ENCODE results near the gene NEO1.

DNA sequence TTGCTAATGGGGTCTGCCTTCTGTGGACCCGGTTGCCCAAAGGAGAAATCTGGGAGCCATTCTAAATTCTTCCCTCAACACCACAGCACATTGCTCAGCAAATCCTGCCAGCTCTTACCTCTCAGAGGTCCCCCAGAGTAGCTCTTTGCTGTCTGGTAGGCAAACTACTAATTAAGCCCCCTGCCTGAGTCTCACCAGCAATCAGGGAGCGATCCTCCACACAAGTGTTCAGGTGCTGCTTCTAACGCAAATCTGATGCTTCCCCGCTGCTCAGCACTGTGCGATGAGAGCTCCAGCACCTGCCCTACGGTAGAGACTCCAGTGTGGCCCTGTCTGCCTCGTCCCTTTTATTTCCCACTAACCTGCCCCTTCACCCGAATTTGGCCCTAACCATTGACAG is 256.0 kb downstream of the NEO1 start:
- TF ChIP-seq, protein P1, sequence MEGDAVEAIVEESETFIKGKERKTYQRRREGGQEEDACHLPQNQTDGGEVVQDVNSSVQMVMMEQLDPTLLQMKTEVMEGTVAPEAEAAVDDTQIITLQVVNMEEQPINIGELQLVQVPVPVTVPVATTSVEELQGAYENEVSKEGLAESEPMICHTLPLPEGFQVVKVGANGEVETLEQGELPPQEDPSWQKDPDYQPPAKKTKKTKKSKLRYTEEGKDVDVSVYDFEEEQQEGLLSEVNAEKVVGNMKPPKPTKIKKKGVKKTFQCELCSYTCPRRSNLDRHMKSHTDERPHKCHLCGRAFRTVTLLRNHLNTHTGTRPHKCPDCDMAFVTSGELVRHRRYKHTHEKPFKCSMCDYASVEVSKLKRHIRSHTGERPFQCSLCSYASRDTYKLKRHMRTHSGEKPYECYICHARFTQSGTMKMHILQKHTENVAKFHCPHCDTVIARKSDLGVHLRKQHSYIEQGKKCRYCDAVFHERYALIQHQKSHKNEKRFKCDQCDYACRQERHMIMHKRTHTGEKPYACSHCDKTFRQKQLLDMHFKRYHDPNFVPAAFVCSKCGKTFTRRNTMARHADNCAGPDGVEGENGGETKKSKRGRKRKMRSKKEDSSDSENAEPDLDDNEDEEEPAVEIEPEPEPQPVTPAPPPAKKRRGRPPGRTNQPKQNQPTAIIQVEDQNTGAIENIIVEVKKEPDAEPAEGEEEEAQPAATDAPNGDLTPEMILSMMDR (IDR thresholded peaks at IDR 0.05; ENCODE audit: low read length): no peak
- no peak for TF ChIP-seq EZH2 (IDR thresholded peaks at IDR 0.05; ENCODE audit: borderline replicate concordance, low read length)

Measured in OCI-LY1 (cell line).